ENCODE data around the gene SLC35F3.

GRCh38 chr1:234295068-234295467 is 390.6 kb downstream of the SLC35F3 start:
- TF ChIP-seq REST (IDR thresholded peaks at IDR 0.05; ENCODE audit: low read depth), result no peak
- TF ChIP-seq EP300 (IDR thresholded peaks at IDR 0.05; ENCODE audit: borderline replicate concordance), result no peak
- TF ChIP-seq CEBPB (IDR thresholded peaks at IDR 0.05), result no peak

Measured in Ishikawa (cell line).